Neural progenitor cell (in vitro differentiated cells): ENCODE results near the gene PPIL6. TPM values are rescaled to one million over a fixed set of nuclear protein-coding genes. Genes with fewer than 3 reads are reported as not detected.

Source experiments
- DNase-seq: peaks from one replicate; pipeline ENCODE4 v3.0.0-alpha.2; 2016; ENCODE audit warnings: low spot score
- H2AFZ ChIP-seq: fragments of 200-600 bp; sonication (generic); replicated peaks from 2 replicates; pipeline ENCODE4 v1.6.1; 2016; ENCODE audit warnings: antibody characterized with exemption
- H3F3A ChIP-seq: fragments of 200-600 bp; sonication (generic); 2 replicates; pipeline ENCODE4 v1.6.1; 2016; ENCODE audit warnings: antibody characterized with exemption, low read depth
- H3K27ac ChIP-seq: fragments of 200-600 bp; sonication (generic); 2 replicates; pipeline ENCODE4 v1.5.1; 2016; ENCODE audit warnings: mild to moderate bottlenecking
- H3K27me3 ChIP-seq: fragments of 200-600 bp; sonication (generic); 2 replicates; pipeline ENCODE4 v1.6.1; 2016; ENCODE audit warnings: mild to moderate bottlenecking, moderate library complexity
- H3K36me3 ChIP-seq: fragments of 200-600 bp; sonication (generic); 2 replicates; pipeline ENCODE4 v1.5.1; 2016
- H3K4me1 ChIP-seq: fragments of 200-600 bp; sonication (generic); 2 replicates; pipeline ENCODE4 v1.6.1; 2016; ENCODE audit warnings: mixed run types
- H3K4me2 ChIP-seq: fragments of 200-600 bp; sonication (generic); 2 replicates; pipeline ENCODE4 v1.6.1; 2016
- H3K4me3 ChIP-seq: fragments of 200-600 bp; sonication (generic); 2 replicates; pipeline ENCODE4 v1.5.1; 2016
- H3K79me2 ChIP-seq: fragments of 200-600 bp; sonication (generic); 2 replicates; pipeline ENCODE4 v1.6.1; 2016; ENCODE audit warnings: low read depth
- H3K9ac ChIP-seq: fragments of 200-600 bp; sonication (generic); 2 replicates; pipeline ENCODE4 v1.6.1; 2016
- H3K9me3 ChIP-seq: fragments of 200-600 bp; sonication (generic); 2 replicates; pipeline ENCODE4 v1.5.1; 2016; ENCODE audit warnings: low read depth
- H4K20me1 ChIP-seq: fragments of 200-600 bp; sonication (generic); 2 replicates; pipeline ENCODE4 v1.6.1; 2016; ENCODE audit warnings: low read depth
- H3K27ac Mint-ChIP-seq: 3 replicates; pipeline ENCODE4 v1.8.0; 2021; ENCODE audit warnings: mixed read lengths
- H3K27me3 Mint-ChIP-seq: 2 replicates; pipeline ENCODE4 v1.8.0; 2022; ENCODE audit warnings: low read depth, mild to moderate bottlenecking, inconsistent platforms, moderate library complexity, mixed read lengths; ENCODE audit not compliant: insufficient read depth
- H3K36me3 Mint-ChIP-seq: 3 replicates; pipeline ENCODE4 v1.8.0; 2021; ENCODE audit warnings: mixed read lengths
- H3K4me1 Mint-ChIP-seq: 3 replicates; pipeline ENCODE4 v1.8.0; 2021; ENCODE audit warnings: mixed read lengths
- H3K4me3 Mint-ChIP-seq: 3 replicates; pipeline ENCODE4 v1.8.0; 2021; ENCODE audit warnings: mild to moderate bottlenecking, moderate library complexity, mixed read lengths
- H3K9me3 Mint-ChIP-seq: 3 replicates; pipeline ENCODE4 v1.8.0; 2020; ENCODE audit warnings: mixed read lengths
- EZH2 ChIP-seq: fragments of 200-600 bp; sonication (generic); IDR thresholded peaks from 2 replicates; pipeline ENCODE4 v1.6.1; 2017; ENCODE audit warnings: antibody characterized with exemption, mild to moderate bottlenecking, moderate library complexity
- EZH2phosphoT487 ChIP-seq: fragments of 200-600 bp; sonication (generic); IDR thresholded peaks from 2 replicates; pipeline ENCODE4 v1.6.1; 2017; ENCODE audit warnings: antibody characterized with exemption
- total RNA-seq: library from RNA; depleted of rRNA; stranded (reverse); fragments of >200 nt; gene quantifications from 2 replicates; pipeline ENCODE4 v1.2.3, GENCODE V29; 2015; ENCODE audit warnings: low replicate concordance
- TF ChIP-seq, protein P1 (sequence below): fragments of 200-600 bp; sonication (generic); IDR thresholded peaks from 2 replicates; pipeline ENCODE4 v1.5.1; 2017; ENCODE audit warnings: antibody characterized with exemption, mild to moderate bottlenecking

The PPIL6 gene
- total RNA-seq, 1 donor from 2014 or later = 7.9 TPM

- Histone ChIP-seq H3K4me1 (peaks cover 25% of the 10 kb centered on the region), H3K4me3 (peak overlapping the region; percentile 93), H3K9me3 (no peaks in the 10 kb centered on the region), H3K79me2 (peaks cover 34% of the 10 kb centered on the region), H3K36me3 (no peaks in the 10 kb centered on the region), H4K20me1 (peaks cover 26% of the 10 kb centered on the region), H3K27ac (peak overlapping the region; percentile 97), H3K9ac (peak overlapping the region; percentile 12), H2AFZ (peak overlapping the region; percentile 80), H3F3A (peaks cover 22% of the 10 kb centered on the region), H3K27me3 (no peaks in the 10 kb centered on the region), H3K4me2 (peak overlapping the region; percentile 86)
- H3K36me3 Mint-ChIP-seq = peaks cover 2% of the 10 kb centered on the region
- peaks cover 22% of the 10 kb centered on the region for H3K4me1 Mint-ChIP-seq
- TF ChIP-seq EZH2 = no peak
- TF ChIP-seq EZH2phosphoT487 = no peak
- TF ChIP-seq, protein P1, sequence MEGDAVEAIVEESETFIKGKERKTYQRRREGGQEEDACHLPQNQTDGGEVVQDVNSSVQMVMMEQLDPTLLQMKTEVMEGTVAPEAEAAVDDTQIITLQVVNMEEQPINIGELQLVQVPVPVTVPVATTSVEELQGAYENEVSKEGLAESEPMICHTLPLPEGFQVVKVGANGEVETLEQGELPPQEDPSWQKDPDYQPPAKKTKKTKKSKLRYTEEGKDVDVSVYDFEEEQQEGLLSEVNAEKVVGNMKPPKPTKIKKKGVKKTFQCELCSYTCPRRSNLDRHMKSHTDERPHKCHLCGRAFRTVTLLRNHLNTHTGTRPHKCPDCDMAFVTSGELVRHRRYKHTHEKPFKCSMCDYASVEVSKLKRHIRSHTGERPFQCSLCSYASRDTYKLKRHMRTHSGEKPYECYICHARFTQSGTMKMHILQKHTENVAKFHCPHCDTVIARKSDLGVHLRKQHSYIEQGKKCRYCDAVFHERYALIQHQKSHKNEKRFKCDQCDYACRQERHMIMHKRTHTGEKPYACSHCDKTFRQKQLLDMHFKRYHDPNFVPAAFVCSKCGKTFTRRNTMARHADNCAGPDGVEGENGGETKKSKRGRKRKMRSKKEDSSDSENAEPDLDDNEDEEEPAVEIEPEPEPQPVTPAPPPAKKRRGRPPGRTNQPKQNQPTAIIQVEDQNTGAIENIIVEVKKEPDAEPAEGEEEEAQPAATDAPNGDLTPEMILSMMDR = no peak
- no peaks in the 10 kb centered on the region for H3K27me3 Mint-ChIP-seq
- peak overlapping the region; percentile 43 for H3K27ac Mint-ChIP-seq
- H3K9me3 Mint-ChIP-seq = no peaks in the 10 kb centered on the region
- DNase-seq = no peak
- peak overlapping the region; percentile 96 for H3K4me3 Mint-ChIP-seq
These were observed 56.9 kb downstream of the PPIL6 start for GRCh38 chr6:109383438-109383940.

DNA sequence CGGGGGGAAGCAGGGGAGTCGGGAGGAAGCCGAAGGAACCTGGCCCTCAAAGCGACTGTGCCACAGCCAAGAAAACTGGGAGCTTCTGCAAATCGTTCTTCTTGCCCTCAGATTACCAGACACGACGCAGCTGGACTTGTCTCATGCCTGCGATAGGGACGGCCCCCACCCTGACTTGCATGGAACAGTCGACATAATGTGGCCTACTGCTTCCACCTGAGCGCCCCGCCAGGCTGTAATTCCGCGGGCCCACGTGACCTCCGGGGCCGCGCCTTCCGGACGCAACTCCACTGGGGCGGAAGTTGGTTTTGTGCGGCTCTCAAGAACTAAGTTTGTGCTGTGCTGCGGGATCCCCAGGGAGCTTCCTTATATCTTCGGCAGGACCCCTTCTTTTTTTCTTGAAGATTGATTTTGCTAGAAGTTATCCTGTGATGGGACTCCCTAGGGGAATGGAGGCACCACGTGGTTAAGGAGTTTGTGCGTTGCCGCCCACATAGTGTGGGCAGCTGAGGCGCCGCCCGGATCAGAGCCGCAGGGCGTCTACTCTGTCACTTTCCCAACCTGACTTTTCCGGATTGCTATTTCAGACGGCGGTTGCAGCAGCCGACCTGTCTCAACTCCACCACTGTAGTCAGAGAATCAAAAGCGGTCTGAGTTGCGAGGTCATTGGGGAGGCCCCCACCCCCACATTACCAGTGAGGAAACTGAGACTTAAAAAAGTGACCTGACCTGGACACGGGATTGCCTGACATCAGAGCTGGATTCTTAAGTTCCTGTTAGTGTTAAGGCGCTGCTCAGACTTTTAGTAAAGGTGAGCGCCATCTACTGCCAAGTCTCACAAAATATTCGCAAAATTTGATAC, 57.6 kb downstream of the PPIL6 start:
- no peaks in the 10 kb centered on the region for H3K9me3 ChIP-seq
- H3K79me2 ChIP-seq = peaks cover 41% of the 10 kb centered on the region

GRCh38 chr6:109381747-109382575, 58.5 kb downstream of the PPIL6 start, which contains the start of gene CD164:
Gene CD164, minus strand, starts transcription at chr6:109382467. Its CDS starts 89 bp downstream, at chr6:109382378.
- peak within 1 kb of the TSS; percentile 100 for H3K27ac Mint-ChIP-seq
- H3K4me3 ChIP-seq = peak within 1 kb of the TSS; percentile 93
- peaks cover 9% of the 10 kb centered on the region for H3K36me3 Mint-ChIP-seq

More for the DNA sequence above, 57.6 kb downstream of the PPIL6 start:
- Mint-ChIP-seq H3K4me3 (peak overlapping the region; percentile 96), H3K36me3 (peaks cover 7% of the 10 kb centered on the region), H3K27ac (peak overlapping the region; percentile 100), H3K9me3 (no peaks in the 10 kb centered on the region), H3K27me3 (no peaks in the 10 kb centered on the region), H3K4me1 (peaks cover 22% of the 10 kb centered on the region)
- Histone ChIP-seq H3K27me3 (no peaks in the 10 kb centered on the region), H2AFZ (peak overlapping the region; percentile 80), H3K9ac (peak overlapping the region; percentile 94), H3K27ac (peak overlapping the region; percentile 97), H3K36me3 (no peaks in the 10 kb centered on the region), H3K4me3 (peak overlapping the region; percentile 93), H3K4me1 (peaks cover 25% of the 10 kb centered on the region), H3F3A (peaks cover 22% of the 10 kb centered on the region), H3K4me2 (peak overlapping the region; percentile 86), H4K20me1 (peaks cover 33% of the 10 kb centered on the region)
- TF ChIP-seq, protein P1 = peak; percentile 77
- no peak for TF ChIP-seq EZH2phosphoT487
- DNase-seq = peak; percentile 96

More at GRCh38 chr6:109381747-109382575, 58.5 kb downstream of the PPIL6 start, which contains the start of gene CD164:
- H3K79me2 ChIP-seq = peaks cover 49% of the 10 kb centered on the region
- peak within 1 kb of the TSS; percentile 94 for H3K9ac ChIP-seq
- Mint-ChIP-seq H3K27me3 (no peaks in the 10 kb centered on the region), H3K9me3 (no peaks in the 10 kb centered on the region), H3K4me1 (peaks cover 22% of the 10 kb centered on the region), H3K4me3 (peak within 1 kb of the TSS; percentile 96)
- H3F3A ChIP-seq = peaks cover 22% of the 10 kb centered on the region
- peaks cover 42% of the 10 kb centered on the region for H4K20me1 ChIP-seq
- H3K27ac ChIP-seq = peak within 1 kb of the TSS; percentile 97
- no peaks in the 10 kb centered on the region for H3K27me3 ChIP-seq
- H3K36me3 ChIP-seq = no peaks in the 10 kb centered on the region
- H2AFZ ChIP-seq = peak within 1 kb of the TSS; percentile 80
- peak within 1 kb of the TSS; percentile 86 for H3K4me2 ChIP-seq
- no peaks in the 10 kb centered on the region for H3K9me3 ChIP-seq
- no peak for TF ChIP-seq EZH2phosphoT487
- TF ChIP-seq, protein P1 = no peak
- no peak for TF ChIP-seq EZH2
- peaks cover 25% of the 10 kb centered on the region for H3K4me1 ChIP-seq
- DNase-seq = peak; percentile 99
